ENCODE data around the gene GRAMD1B. TPM values are rescaled to one million over a fixed set of nuclear protein-coding genes. Genes with fewer than 3 reads are reported as not detected.

Gene GRAMD1B
- total RNA-seq, 1 donor from 2014 or later = 1.4 TPM

- no peak for DNase-seq (ENCODE audit: low spot score in 2 of 2)
- H3K27ac ChIP-seq = no peak overlapping the region
- H3K9me3 ChIP-seq = no peaks in the 10 kb centered on the region
- no peaks in the 10 kb centered on the region for H3K4me1 ChIP-seq
- TF ChIP-seq CTCF (IDR thresholded peaks at IDR 0.05) = no peak
- H3K27me3 ChIP-seq = no peaks in the 10 kb centered on the region
- no peaks in the 10 kb centered on the region for H3K36me3 ChIP-seq
- no peak overlapping the region for H3K4me3 ChIP-seq
- intact Hi-C loops (cut with DNase I) = no loop called here
These were observed 50.3 kb downstream of the GRAMD1B start for GRCh38 chr11:123480290-123480815.

- no peak for TF ChIP-seq CTCF (IDR thresholded peaks at IDR 0.05)
- Histone ChIP-seq H3K27me3 (no peaks in the 10 kb centered on the region), H3K4me3 (no peak overlapping the region), H3K9me3 (no peaks in the 10 kb centered on the region), H3K36me3 (no peaks in the 10 kb centered on the region), H3K4me1 (no peaks in the 10 kb centered on the region), H3K27ac (no peak overlapping the region)
- no peak for DNase-seq (ENCODE audit: low spot score in 2 of 2)
- intact Hi-C loops (cut with DNase I) = no loop called here
These were observed 50.8 kb downstream of the GRAMD1B start for GRCh38 chr11:123480882-123481281.

GRCh38 chr11:123481640-123482039, 51.6 kb downstream of the GRAMD1B start:
- H3K27ac ChIP-seq = no peak overlapping the region
- no peak overlapping the region for H3K4me3 ChIP-seq
- no peak for DNase-seq (ENCODE audit: low spot score in 2 of 2)
- no peaks in the 10 kb centered on the region for H3K36me3 ChIP-seq
- intact Hi-C loops (cut with DNase I) = no loop called here
- no peaks in the 10 kb centered on the region for H3K27me3 ChIP-seq
- no peaks in the 10 kb centered on the region for H3K9me3 ChIP-seq
- TF ChIP-seq CTCF (IDR thresholded peaks at IDR 0.05) = no peak
- no peaks in the 10 kb centered on the region for H3K4me1 ChIP-seq

- no peaks in the 10 kb centered on the region for H3K4me1 ChIP-seq
- H3K4me3 ChIP-seq = no peak overlapping the region
- no peaks in the 10 kb centered on the region for H3K36me3 ChIP-seq
- H3K9me3 ChIP-seq = no peaks in the 10 kb centered on the region
- H3K27me3 ChIP-seq = no peaks in the 10 kb centered on the region
- TF ChIP-seq CTCF (IDR thresholded peaks at IDR 0.05) = no peak
- DNase-seq (ENCODE audit: low spot score in 2 of 2) = no peak
- intact Hi-C loops (cut with DNase I) = no loop called here
- H3K27ac ChIP-seq = no peak overlapping the region
These were observed 52.1 kb downstream of the GRAMD1B start for GRCh38 chr11:123482218-123482617.

GRCh38 chr11:123483058-123483457, 53.0 kb downstream of the GRAMD1B start:
- no peaks in the 10 kb centered on the region for H3K4me1 ChIP-seq
- intact Hi-C loops (cut with DNase I) = no loop called here
- no peaks in the 10 kb centered on the region for H3K36me3 ChIP-seq
- no peaks in the 10 kb centered on the region for H3K9me3 ChIP-seq
- DNase-seq (ENCODE audit: low spot score in 2 of 2) = no peak
- H3K4me3 ChIP-seq = no peak overlapping the region
- H3K27me3 ChIP-seq = no peaks in the 10 kb centered on the region
- no peak overlapping the region for H3K27ac ChIP-seq
- no peak for TF ChIP-seq CTCF (IDR thresholded peaks at IDR 0.05)

GRCh38 chr11:123483466-123483865, 53.4 kb downstream of the GRAMD1B start:
- DNase-seq (ENCODE audit: low spot score in 2 of 2) = no peak
- Histone ChIP-seq H3K36me3 (no peaks in the 10 kb centered on the region), H3K4me3 (no peak overlapping the region), H3K27me3 (no peaks in the 10 kb centered on the region), H3K9me3 (no peaks in the 10 kb centered on the region), H3K4me1 (no peaks in the 10 kb centered on the region), H3K27ac (no peak overlapping the region)
- no peak for TF ChIP-seq CTCF (IDR thresholded peaks at IDR 0.05)
- intact Hi-C loops (cut with DNase I) = no loop called here
